Body of pancreas (tissue), 4 donors: ENCODE data around the gene DBX2.

Experiments
- POLR2A ChIP-seq, 3 donors: fragments of 450-650 bp; IDR thresholded peaks; one replicate each; pipeline ENCODE4 v1.6.1; 2016; ENCODE audit warnings: antibody characterized with exemption in 3 of 3, mild to moderate bottlenecking in 2 of 3
- TF ChIP-seq, protein P1 (sequence below), 7 experiments: fragments of 450-650 bp in 4 of 7; fragments of 200-600 bp in 3 of 7; sonication (generic) in 3 of 7; IDR thresholded peaks; one replicate each; pipeline ENCODE4 v1.5.1; 2016 to 2019; ENCODE audit warnings: antibody characterized with exemption in 7 of 7

DNA sequence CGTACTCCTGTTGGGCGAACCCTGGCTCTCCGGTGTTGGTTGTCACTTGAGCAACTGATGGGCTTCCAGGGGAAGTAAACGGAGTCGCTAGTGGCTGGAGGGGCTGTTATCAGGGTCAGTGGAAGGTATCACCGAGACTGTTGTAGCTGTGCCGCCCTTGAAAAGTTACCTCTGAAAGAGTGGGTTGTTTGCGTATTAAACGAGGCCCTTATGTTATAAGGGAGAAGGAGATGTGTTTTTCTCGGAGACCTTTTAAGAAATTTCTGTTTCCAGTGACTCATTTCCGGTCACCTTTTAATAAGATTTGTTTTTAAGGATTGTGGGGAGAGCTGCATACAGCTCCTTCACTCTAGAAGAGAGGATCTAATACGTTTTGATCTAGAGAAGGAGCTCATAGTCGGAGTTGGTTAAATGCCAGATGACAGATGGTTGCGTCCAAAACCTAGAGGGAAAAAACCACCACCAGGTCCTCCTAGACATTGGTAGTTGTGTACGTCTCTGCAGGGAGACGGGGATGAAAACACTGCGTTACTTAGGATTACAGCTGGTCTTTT, 750 bp upstream of the DBX2 start:
- TF ChIP-seq, protein P1, sequence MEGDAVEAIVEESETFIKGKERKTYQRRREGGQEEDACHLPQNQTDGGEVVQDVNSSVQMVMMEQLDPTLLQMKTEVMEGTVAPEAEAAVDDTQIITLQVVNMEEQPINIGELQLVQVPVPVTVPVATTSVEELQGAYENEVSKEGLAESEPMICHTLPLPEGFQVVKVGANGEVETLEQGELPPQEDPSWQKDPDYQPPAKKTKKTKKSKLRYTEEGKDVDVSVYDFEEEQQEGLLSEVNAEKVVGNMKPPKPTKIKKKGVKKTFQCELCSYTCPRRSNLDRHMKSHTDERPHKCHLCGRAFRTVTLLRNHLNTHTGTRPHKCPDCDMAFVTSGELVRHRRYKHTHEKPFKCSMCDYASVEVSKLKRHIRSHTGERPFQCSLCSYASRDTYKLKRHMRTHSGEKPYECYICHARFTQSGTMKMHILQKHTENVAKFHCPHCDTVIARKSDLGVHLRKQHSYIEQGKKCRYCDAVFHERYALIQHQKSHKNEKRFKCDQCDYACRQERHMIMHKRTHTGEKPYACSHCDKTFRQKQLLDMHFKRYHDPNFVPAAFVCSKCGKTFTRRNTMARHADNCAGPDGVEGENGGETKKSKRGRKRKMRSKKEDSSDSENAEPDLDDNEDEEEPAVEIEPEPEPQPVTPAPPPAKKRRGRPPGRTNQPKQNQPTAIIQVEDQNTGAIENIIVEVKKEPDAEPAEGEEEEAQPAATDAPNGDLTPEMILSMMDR (IDR thresholded peaks at IDR 0.05) = no peak
- TF ChIP-seq POLR2A (IDR thresholded peaks at IDR 0.05) = no peak
